D341Med (cell line): ENCODE data around the gene DDB1.
A peak's percentile ranks its signal among the peaks of the same experiment; 100 is the strongest.

ENCODE experiments used
- DNase-seq: peaks from one replicate; pipeline ENCODE4 v3.0.0; 2012; ENCODE audit warnings: low spot score

The DDB1 gene

DNA sequence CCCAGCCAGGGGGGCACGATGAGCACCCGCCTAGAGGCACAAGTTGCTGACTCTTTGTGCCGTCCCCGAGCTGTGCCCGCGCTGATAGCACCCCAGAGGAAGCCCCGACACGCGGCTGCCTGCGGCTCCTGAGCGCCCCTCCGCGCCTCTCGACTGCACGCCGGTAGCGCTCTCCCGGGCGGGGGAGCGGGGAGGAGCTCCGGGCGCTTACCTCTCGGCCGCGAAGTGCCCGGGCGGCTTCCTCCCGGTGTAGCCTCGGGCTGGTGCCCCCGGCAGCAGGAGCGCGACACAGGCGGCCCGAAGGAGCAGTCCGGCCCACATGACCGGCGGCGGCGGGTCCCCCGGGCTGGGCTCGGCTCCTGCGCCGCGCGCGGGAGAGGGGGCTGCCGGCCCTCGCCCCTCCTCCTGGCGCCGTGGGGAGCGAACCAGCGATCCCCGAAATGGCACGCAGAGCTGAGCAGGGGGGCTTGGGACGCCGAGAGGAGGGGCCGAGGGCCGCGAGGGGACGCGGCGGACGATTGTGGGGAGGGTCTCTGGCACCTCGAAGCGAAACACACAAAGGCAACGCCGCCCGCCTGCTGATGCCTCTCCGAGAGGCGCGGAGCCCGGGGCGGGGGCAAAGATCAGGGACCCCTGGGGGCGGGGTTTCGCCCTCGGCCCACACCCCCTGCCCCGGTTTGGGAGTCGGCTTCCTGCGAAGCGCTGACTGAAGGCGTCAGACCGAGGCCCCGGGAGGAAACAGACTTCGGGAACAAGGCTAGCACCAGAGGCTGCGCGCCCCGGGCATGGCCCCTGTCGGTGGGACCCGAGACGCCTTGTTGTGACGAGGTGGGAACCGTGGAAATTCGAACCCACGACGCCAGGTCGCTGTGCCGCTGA, 37.9 kb downstream of the DDB1 start, which contains the start of gene VWCE:
TSS of gene VWCE (minus strand) at position 600 of the 879 bp plus-strand sequence. CDS start at position 321, 279 bp downstream.
- peak; percentile 92 for DNase-seq

- peak; percentile 83 for DNase-seq
These were observed 38.8 kb downstream of the DDB1 start for GRCh38 chr11:61293867-61294716.

DNA sequence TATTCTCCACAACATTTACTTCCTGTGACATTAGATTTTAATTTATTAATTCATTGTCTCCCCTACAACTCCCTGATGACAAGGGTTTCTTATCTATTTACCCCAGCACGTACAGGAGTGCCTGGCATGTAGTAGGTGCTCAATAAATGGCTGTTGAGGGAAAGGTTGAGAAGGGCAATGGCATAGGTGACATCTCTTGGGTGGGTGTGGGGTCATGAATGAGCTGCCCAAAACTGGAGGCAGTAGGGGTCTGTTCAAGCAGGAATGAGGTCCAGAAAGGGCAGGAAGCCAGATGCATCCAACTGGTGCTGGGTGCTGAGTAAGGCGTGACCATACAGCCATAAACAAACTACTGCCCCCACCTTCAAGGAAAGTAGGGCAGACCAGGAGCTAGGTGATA, 40.5 kb downstream of the DDB1 start:
- no peak for DNase-seq

- no peak for DNase-seq
These were observed 41.8 kb downstream of the DDB1 start for GRCh38 chr11:61290905-61291690.

GRCh38 chr11:61287338-61287977, 45.4 kb downstream of the DDB1 start:
- DNase-seq = no peak

DNA sequence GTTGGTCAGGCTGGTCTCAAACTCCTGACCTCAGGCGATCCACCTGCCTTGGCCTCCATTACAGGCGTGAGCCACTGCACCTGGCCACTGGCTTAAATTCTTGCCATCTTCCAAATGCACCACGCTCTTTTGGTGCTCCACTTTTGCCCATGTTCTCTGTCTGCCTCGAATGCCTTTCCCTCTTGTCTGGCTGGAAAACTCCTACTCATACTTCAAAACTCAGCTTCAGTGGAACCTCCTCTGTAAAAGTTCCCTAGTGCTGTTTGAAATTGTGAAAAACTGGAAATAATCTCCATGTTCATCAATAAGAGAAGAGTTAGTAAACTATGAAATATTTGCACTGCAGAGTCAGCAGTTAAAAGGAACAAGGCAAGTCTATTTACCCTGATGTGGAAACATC, 49.3 kb downstream of the DDB1 start:
- no peak for DNase-seq

DNA sequence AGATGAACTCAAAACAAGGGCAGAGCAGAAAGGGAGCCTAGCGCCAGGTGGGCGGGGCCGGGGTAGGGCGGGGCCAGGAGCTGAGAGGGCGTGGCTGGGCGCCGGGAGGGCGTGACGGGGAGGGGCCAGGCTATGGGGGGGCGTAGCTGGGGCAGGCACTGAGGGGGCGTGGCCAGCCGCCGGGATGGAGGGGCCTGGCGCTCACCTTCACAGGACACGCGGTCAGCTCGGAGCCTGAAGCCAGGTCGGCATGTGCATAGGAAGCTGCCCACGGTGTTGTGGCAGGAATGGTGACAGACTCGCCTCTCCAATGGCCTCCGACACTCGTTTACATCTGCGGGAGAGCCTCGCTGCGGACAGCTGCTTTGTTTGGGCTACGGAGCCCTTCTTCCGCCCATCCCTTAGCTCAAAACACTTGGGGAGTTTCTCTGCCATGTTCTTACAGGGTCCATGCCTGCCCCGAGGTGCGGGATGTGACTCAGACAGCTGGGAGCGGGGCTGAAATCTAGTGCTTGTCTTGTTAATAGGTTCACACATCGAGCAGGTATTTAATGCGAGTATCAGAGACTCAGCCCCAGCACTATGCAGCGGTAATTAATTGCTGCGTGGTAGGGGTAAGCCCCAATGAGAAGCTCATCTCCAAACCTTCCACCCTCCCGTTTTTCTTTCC, 51.2 kb downstream of the DDB1 start:
- DNase-seq = peak; percentile 61

GRCh38 chr11:61280883-61281580, 51.9 kb downstream of the DDB1 start:
- no peak for DNase-seq

- no peak for DNase-seq
These were observed 52.8 kb downstream of the DDB1 start for GRCh38 chr11:61279934-61280659.

GRCh38 chr11:61278001-61278470, 54.9 kb downstream of the DDB1 start:
- DNase-seq = no peak

GRCh38 chr11:61277186-61278000, 55.5 kb downstream of the DDB1 start:
- DNase-seq = no peak

GRCh38 chr11:61275191-61275590, 57.7 kb downstream of the DDB1 start:
- no peak for DNase-seq

DNA sequence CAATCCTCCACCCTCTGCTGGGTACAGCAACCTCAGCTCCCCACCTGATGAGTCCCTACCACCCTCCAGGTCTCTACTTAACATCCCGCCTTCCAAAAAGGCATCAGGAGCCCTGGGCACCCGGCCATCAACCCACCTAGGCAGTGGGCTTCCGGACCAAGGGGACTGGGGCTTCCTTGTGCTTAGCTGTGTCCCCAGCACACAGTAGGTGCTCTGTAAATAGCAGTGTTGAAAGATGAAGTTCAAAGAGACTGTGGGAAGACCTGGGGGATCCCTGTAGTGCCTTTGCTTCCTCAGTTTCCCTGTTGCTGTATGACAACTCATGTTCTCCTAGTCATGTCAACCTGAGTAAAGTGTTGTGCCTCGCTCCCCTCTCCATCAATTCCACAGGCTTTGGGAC, 58.8 kb downstream of the DDB1 start:
- no peak for DNase-seq

GRCh38 chr11:61273178-61274078, 59.5 kb downstream of the DDB1 start:
- no peak for DNase-seq

DNA sequence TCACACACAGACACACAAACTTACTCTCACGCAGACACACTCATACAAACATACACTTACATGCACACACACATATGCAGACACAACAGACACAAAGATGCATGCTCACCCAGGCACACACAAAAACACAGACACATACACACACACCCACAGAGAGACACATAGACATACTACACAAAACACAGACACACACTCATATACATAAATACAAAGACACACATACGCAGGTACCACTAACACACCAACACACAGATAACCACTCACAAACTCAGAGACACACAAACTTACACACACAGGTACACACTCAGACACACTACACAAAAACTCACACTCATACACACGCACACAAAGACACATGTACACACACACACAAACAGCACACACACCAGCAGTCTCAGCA, 60.2 kb downstream of the DDB1 start:
- no peak for DNase-seq

GRCh38 chr11:61270354-61271076, 62.4 kb downstream of the DDB1 start:
- DNase-seq = no peak
